ENCODE data around the gene ANOS1. TPM values are rescaled to one million over a fixed set of nuclear protein-coding genes. Genes with fewer than 3 reads are reported as not detected.
A peak's percentile ranks its signal among the peaks of the same experiment; 100 is the strongest.

The ANOS1 gene
- total and polyA plus RNA-seq, 11 donors, result 0.76 to 9.5 (median 5.2) TPM

GRCh38 chrX:8726031-8726652, 5.8 kb downstream of the ANOS1 start:
- WGBS, 4 donors, result 46 to 66% (median 53%) methylated on average over 7 of the region's 7 CpGs
- peaks cover 0 to 8% (median 0%) of the 10 kb centered on the region in 12 donors for H3K4me1 ChIP-seq
- peaks cover 0 to 22% (median 0%) of the 10 kb centered on the region in 9 donors for H3K27me3 ChIP-seq
- H3K27ac ChIP-seq, result no peak overlapping the region
- no peaks in the 10 kb centered on the region for H3K36me3 ChIP-seq
- no peak for TF ChIP-seq POLR2A (IDR thresholded peaks at IDR 0.05)
- TF ChIP-seq CTCF (IDR thresholded peaks at IDR 0.05), result no peak
- intact Hi-C loops (cut with DNase I), result no loop called here
- no peak for DNase-seq
- H3K4me3 ChIP-seq, result no peak overlapping the region
- ATAC-seq, result no peak
- no peaks in the 10 kb centered on the region for H3K9me3 ChIP-seq

- Histone ChIP-seq H3K27me3 (peaks cover 0 to 7% (median 0%) of the 10 kb centered on the region in 9 donors), H3K4me3 (no peak overlapping the region), H3K27ac (no peak overlapping the region), H3K4me1 (no peaks in the 10 kb centered on the region), H3K36me3 (no peaks in the 10 kb centered on the region), H3K9me3 (no peaks in the 10 kb centered on the region)
- 27 to 50% (median 43%) methylated on average over 7 of the region's 7 CpGs for WGBS, 4 donors
- ATAC-seq (peak in 2 of 4 donors; percentile 26 to 33), DNase-seq (no peak)
- TF ChIP-seq CTCF (IDR thresholded peaks at IDR 0.05), result no peak
- TF ChIP-seq POLR2A (IDR thresholded peaks at IDR 0.05), result no peak
- intact Hi-C loops (cut with DNase I), result no loop called here
Measured at GRCh38 chrX:8724300-8724699, 7.6 kb downstream of the ANOS1 start.

- H3K36me3 ChIP-seq, result no peaks in the 10 kb centered on the region
- no peak overlapping the region for H3K4me3 ChIP-seq
- H3K4me1 ChIP-seq, result no peaks in the 10 kb centered on the region
- DNase-seq, result no peak
- 54 to 74% (median 67%) methylated on average over 2 of the region's 2 CpGs for WGBS, 4 donors
- no peak for TF ChIP-seq CTCF (IDR thresholded peaks at IDR 0.05)
- H3K9me3 ChIP-seq, result no peaks in the 10 kb centered on the region
- ATAC-seq, result no peak
- H3K27ac ChIP-seq, result no peak overlapping the region
- intact Hi-C loops (cut with DNase I), result no loop called here
- H3K27me3 ChIP-seq, result no peaks in the 10 kb centered on the region
Measured at GRCh38 chrX:8721536-8721935, 10.4 kb downstream of the ANOS1 start.

DNA sequence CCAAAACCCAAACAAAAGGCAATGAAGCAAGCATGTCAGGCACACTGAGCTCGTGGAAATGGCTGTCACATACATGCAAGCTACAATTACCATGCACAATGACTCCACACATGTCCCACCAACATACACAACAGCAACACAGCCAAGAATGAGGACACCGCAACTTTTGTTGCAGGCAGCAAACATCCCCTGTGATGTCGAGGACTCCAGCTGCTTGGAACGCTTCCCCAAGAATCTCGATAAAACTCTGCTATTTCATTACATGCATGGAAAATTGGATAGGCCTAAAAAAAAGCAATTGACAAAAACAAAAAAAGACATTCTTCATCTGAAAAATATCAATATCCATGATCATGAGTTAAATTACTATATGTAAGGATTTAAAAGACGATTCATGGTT, 11.8 kb downstream of the ANOS1 start:
- no peaks in the 10 kb centered on the region for H3K27me3 ChIP-seq
- H3K9me3 ChIP-seq, result no peaks in the 10 kb centered on the region
- H3K36me3 ChIP-seq, result no peaks in the 10 kb centered on the region
- H3K4me1 ChIP-seq, result no peaks in the 10 kb centered on the region
- H3K4me3 ChIP-seq, result no peak overlapping the region
- intact Hi-C loops (cut with DNase I), result no loop called here
- WGBS, 4 donors, result 79 to 90% (median 83%) methylated on average over 6 of the region's 6 CpGs
- DNase-seq (no peak), ATAC-seq (no peak)
- no peak overlapping the region for H3K27ac ChIP-seq
- TF ChIP-seq CTCF (IDR thresholded peaks at IDR 0.05), result no peak
- no peak for TF ChIP-seq POLR2A (IDR thresholded peaks at IDR 0.05)

Data from heart left ventricle (tissue), 16 donors.